NCI-H69 (cell line): ENCODE measurements around the gene DRC7.
"Not testable (repeated sequence)": the region's sequence is repeated elsewhere in the genome, so short reads cannot be mapped to it uniquely, and the experiment has no call there.

Source experiments
- DNase-seq: peaks from one replicate; lab custom pipeline; 2025; lab: John Stamatoyannopoulos, UW

Gene DRC7

DNA sequence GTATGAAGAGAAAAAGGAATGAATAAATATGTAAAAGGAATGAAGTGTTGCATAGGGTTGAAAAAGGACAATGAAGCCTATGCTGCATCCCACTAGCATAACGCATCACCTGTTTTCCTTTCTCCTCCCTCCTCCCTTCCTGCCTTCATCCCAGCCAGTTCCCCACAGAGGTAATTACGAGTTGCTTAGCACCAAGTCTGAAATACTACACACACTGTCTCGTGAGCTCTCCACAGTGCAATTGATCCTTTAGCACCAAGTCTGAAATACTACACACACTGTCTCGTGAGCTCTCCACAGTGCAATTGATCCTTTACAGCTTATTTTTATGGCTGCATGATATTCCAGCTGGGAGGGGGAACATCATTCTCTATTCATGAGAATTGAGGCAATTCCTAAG lies 1.1 kb upstream of the DRC7 start:
- no peak for DNase-seq

DNA sequence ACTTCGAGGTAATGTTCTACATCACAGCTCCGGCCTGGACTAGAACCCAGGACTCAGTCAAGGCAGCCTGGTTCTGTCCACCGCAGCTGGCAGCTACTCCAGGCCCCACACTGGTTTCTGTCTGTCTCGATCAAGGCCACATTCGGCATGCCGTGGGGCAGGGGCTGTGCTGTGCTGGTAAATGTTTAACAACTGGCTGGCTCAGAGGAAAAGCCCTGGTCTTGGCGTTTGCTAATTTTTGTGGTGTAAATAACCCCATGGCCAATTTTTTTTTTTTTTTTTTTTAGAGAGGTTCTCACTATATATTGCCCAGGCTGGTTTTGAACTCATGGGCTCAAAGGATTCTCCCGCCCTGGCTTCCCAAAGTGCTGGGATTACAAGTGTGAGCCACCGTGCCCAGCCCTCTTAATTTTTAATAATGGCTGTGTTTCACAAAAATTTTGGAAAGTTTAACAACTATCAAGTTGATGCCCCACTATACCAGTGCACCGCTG lies 328 bp upstream of the DRC7 start:
- DNase-seq = no peak

DNA sequence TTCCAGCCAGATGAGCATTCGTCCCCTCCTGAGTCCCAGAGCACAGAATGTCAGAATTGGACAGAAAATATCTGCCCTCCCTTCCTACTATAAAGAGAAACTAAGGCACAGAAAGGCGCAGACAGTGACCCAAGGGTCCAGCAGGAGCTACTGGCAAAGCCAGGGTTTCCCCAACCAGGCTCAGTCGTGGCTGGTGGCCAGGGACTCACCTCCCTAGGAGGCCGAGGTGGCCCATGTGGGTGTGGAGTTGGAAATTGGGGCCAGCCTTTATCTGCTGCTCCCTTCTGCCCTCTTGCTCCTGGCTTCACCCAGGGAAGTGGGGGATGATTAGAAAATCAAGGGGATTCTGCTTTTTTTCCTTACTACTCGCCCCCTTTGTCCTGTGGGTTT lies 1.1 kb downstream of the DRC7 start:
- no peak for DNase-seq

- no peak for DNase-seq
Observed at GRCh38 chr16:57696240-57696639, 1.6 kb downstream of the DRC7 start.

- no peak for DNase-seq
Observed at GRCh38 chr16:57697896-57698537, 3.4 kb downstream of the DRC7 start.

- no peak for DNase-seq
Observed at GRCh38 chr16:57698812-57699405, 4.3 kb downstream of the DRC7 start.

GRCh38 chr16:57699481-57699880 lies 4.9 kb downstream of the DRC7 start:
- DNase-seq = no peak

GRCh38 chr16:57699899-57700298 lies 5.3 kb downstream of the DRC7 start:
- no peak for DNase-seq

DNA sequence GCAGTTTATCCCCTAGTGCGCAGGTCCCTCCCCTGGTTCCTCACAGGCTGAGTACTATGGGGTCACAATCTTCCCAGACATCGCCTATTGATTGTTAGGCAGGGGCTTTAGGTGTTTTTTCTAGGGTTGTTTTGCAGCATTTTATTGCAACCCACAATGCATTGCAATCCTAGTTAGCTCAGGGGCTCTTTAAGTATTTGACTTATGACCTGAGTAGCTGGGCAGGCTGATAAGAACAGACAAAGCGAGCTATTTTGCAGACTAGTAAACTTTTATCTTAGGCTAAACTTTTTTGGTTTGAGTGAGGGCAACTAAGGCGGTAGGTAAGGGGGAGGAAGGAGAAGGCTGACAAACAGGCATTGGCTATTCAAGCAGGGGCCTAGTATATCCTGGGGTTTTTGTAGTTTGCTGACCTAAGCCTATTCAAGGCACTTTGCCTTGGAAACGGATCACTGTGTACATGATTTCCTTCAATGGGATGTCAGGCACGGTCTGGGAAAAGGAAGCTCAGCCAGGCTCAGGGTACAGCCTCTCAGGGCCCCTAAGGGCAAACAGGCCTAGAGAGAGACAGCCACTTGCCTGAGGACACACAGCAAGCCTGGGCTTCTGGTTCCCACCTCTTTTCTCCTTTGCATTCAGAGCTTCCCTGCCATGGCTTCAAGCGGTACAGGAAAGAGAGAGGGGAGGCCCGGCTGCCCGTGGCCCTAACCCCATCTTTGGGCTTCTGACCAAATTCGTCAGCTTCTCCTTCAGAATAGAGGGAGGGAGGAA lies 6.4 kb downstream of the DRC7 start:
- DNase-seq = no peak

DNA sequence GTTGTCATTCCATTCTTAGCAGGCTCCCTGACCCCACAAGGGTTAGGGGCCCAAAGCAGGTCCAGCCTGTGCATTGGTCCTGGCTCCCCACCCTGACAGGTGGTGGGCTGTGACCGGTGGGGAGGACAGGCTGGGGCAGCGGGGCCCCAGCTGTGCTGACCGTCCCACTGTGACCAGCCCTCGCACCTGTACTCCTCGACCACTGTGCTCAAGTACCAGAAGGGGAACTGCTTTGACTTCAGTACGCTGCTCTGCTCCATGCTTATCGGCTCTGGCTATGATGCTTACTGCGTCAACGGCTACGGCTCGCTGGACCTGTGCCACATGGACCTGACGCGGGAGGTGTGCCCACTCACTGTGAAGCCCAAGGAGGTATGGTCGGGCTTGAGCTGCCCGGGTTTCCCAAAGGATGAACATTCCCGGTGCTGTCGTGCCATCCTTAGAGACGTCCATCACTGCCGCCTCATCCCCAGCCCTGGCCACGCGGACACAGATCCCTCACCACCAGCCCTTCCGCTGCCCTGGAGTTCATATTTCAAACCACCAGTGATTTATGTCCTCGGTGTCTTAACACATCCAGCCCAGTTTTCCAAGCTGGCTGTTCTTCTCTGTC lies 7.3 kb downstream of the DRC7 start:
- DNase-seq = no peak

DNA sequence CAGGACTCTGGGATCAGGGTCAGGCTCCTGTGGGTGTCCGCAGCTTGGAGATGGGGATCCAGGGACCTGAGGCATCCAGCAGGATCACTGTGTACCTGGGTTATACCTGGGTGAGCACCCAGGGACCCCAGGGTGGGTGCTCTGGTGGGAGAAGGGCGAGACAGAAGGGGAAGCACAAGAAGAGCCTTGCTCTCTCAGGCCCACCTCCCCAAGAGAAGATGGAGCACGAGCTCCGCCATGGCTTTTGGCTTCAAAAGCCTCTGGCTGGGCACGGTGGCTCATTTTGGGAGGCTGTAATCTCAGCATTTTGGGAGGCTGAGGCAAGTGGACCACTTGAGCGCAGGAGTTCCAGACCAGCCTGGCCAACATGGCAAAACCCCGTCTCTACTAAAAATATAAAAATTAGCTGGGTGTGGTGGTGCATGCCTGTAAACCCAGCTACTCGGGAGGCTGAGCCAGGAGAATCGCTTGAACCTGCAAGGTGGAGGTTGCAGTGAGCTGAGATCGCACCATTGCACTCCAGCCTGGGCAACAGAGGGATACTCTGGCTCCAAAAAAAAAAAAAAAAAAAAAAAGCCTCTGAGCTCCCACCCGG lies 8.9 kb downstream of the DRC7 start:
- DNase-seq = no peak

GRCh38 chr16:57704011-57704904 lies 9.7 kb downstream of the DRC7 start:
- no peak for DNase-seq

GRCh38 chr16:57704905-57705852 lies 10.6 kb downstream of the DRC7 start:
- no peak for DNase-seq

GRCh38 chr16:57706717-57707116 lies 12.1 kb downstream of the DRC7 start:
- DNase-seq = no peak

DNA sequence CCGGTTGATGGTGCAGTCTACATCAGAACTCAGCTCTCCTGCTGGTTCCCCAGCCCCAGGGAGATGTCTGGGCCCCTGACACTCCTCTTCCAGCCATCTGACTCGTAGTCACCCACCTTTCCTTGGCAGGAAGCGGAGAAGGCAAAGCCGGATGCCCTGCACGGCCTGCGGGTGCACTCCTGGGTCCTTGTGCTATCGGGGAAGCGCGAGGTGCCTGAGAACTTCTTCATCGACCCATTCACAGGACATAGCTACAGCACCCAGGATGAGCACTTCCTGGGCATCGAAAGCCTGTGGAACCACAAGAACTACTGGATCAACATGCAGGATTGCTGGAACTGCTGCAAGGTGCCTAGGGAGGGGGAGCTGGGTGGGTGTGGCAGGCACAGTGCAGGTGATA lies 12.7 kb downstream of the DRC7 start:
- DNase-seq = no peak

DNA sequence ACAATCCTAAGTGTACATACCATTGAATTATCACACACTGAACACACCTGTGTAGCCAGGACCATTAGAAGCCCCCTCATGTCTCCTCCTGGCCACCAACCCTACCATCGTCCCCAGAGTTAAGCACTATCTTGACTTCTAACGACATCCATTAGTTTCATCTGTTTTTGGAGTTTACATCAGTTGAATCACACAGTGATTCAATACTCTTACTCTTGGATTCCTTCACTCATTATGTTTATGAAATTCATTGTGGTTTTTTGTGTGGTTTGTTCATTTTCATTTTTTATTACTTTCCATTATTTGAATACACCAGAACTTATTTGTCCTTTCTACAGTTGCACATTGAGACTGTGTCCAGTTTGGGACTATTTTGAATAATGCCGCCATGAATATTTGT lies 13.6 kb downstream of the DRC7 start:
- no peak for DNase-seq

GRCh38 chr16:57709663-57710062 lies 15.1 kb downstream of the DRC7 start:
- no peak for DNase-seq

- no peak for DNase-seq
Observed at GRCh38 chr16:57711346-57711745, 16.7 kb downstream of the DRC7 start.

DNA sequence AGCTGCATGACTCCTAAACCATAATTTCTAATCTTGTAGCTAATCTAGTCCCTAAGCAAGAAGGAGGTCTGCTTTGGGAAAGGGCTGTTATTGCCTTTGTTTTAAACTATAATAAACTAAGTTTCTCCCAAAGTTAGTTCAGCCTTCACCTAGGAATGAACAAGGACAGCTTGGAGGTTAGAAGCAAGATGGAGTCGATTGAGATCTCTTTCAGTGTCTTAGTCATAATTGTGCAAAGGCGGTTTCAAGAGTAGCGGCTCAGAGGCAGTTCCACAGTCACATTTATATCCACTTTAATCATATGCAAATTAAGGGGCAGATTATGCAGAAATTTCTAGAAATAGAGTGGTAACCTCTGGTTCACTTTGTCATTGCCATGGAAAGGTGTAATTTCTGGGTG lies 17.4 kb downstream of the DRC7 start:
- no peak for DNase-seq

DNA sequence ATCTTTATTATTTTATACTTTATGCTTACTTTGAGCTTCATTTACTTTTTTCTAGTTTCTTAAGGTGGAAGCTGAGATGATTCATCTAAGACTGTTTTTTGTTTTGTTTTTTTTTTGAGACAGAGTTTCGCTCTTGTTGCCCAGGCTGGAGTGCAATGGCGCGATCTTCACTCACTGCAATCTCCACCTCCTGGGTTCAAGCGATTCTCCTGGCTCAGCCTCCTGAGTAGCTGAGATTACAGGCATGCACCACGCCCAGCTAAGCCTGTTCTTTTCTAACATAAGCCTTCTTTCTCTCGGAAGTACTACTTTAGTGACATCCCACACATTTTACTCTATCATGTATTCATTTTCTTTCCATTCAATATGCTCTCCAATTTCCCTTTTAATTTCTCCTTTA lies 18.0 kb downstream of the DRC7 start:
- not testable (repeated sequence) for DNase-seq
